K562 (cell line): Measurements from ENCODE around the gene FAM217B. TPM values are rescaled to one million over a fixed set of nuclear protein-coding genes. Genes with fewer than 3 reads are reported as not detected.

ENCODE experiments used
- C11orf30 ChIP-seq: fragments of 450-650 bp; IDR thresholded peaks from 2 replicates; pipeline ENCODE4 v1.6.1; 2016; ENCODE audit warnings: low read depth, mild to moderate bottlenecking
- CBX3 ChIP-seq, 2 experiments: IDR thresholded peaks; 1 replicate in 1 of 2; 2 replicates in 1 of 2; pipeline ENCODE4 v1.6.1; 2012; ENCODE audit warnings: inconsistent platforms in 2 of 2, low read length in 2 of 2, borderline replicate concordance in 1 of 2, control low read depth in 1 of 2
- CC2D1A ChIP-seq: fragments of 450-650 bp; IDR thresholded peaks from 2 replicates; pipeline ENCODE4 v1.6.1; 2017; ENCODE audit warnings: mild to moderate bottlenecking
- HDAC3 ChIP-seq: fragments of 450-650 bp; IDR thresholded peaks from 2 replicates; pipeline ENCODE4 v1.6.1; 2018; ENCODE audit warnings: borderline replicate concordance, mild to moderate bottlenecking, moderate library complexity; ENCODE audit not compliant: partially characterized antibody
- MED1 ChIP-seq: sonication (generic); formaldehyde crosslinking; IDR thresholded peaks from 2 replicates; pipeline ENCODE4 v1.8.1; 2023; ENCODE audit warnings: missing genetic modification reagents, borderline replicate concordance
- MTA2 ChIP-seq: fragments of 450-650 bp; IDR thresholded peaks from 2 replicates; pipeline ENCODE4 v1.6.1; 2016; ENCODE audit warnings: low read depth
- NCOA1 ChIP-seq: fragments of 450-650 bp; IDR thresholded peaks from 2 replicates; pipeline ENCODE4 v1.6.1; 2016; ENCODE audit warnings: low read depth
- NFIC ChIP-seq: fragments of 450-650 bp; IDR thresholded peaks from 2 replicates; pipeline ENCODE4 v1.6.1; 2017; ENCODE audit warnings: mild to moderate bottlenecking, inconsistent platforms
- RB1 ChIP-seq: fragments of 450-650 bp; IDR thresholded peaks from 2 replicates; pipeline ENCODE4 v1.6.1; 2017; ENCODE audit warnings: low read depth, mild to moderate bottlenecking
- SETDB1 ChIP-seq: IDR thresholded peaks from one replicate; pipeline ENCODE4 v1.6.1; 2012; ENCODE audit warnings: low read length, control low read depth, inconsistent platforms
- SMARCC2 ChIP-seq: fragments of 450-650 bp; IDR thresholded peaks from 2 replicates; pipeline ENCODE4 v1.6.1; 2017; ENCODE audit warnings: antibody characterized with exemption, moderate library complexity, mild to moderate bottlenecking, low read depth
- TARDBP ChIP-seq: fragments of 450-650 bp; IDR thresholded peaks from 2 replicates; pipeline ENCODE4 v1.6.1; 2016
- XRCC5 ChIP-seq: fragments of 200-400 bp; formaldehyde crosslinking; IDR thresholded peaks from 2 replicates; pipeline ENCODE4 v1.6.1; 2017; ENCODE audit warnings: low read depth, mild to moderate bottlenecking, low read length
- ZKSCAN8 ChIP-seq: fragments of 200-800 bp; sonication (Bioruptor generic); IDR thresholded peaks from 2 replicates; pipeline ENCODE4 v1.6.1; 2016; ENCODE audit warnings: missing genetic modification characterization, missing compliant biosample characterization
- ZNF282 ChIP-seq: sonication (generic); formaldehyde crosslinking; IDR thresholded peaks from 2 replicates; pipeline ENCODE4 v1.8.1; 2023; ENCODE audit warnings: missing genetic modification reagents
- ZNF431 ChIP-seq: sonication (generic); formaldehyde crosslinking; IDR thresholded peaks from 2 replicates; pipeline ENCODE4 v1.8.0; 2022; ENCODE audit warnings: mild to moderate bottlenecking, missing genetic modification reagents
- ZNF668 ChIP-seq: fragments of 250-450 bp; sonication (Bioruptor Pico); IDR thresholded peaks from 2 replicates; pipeline ENCODE4 v1.8.0; 2022; ENCODE audit warnings: mild to moderate bottlenecking, inconsistent platforms
- ZNF79 ChIP-seq: fragments of 250-450 bp; sonication (Bioruptor Pico); IDR thresholded peaks from 2 replicates; pipeline ENCODE4 v1.4.0; 2020; ENCODE audit warnings: low read depth, mild to moderate bottlenecking, moderate library complexity
- ZZZ3 ChIP-seq: fragments of 450-650 bp; IDR thresholded peaks from 2 replicates; pipeline ENCODE4 v1.6.1; 2016; ENCODE audit warnings: antibody characterized with exemption, mild to moderate bottlenecking, moderate library complexity
- polyA plus RNA-seq, 8 experiments: library from polyadenylated mRNA; depleted of rRNA in 4 of 8; stranded (reverse) in 5 of 8; unstranded in 3 of 8; fragments of >200 nt; fragmentation: Nextera tagmentation in 2 of 8; fragmentation: Illumina TruSeq in 1 of 8; extraction: Ambion mirVana in 2 of 8; extraction: Trizol in 1 of 8; gene quantifications; 2 replicates each; pipeline versions ENCODE4 v1.2.1 to v1.2.3, GENCODE V29; 2011 to 2014; ENCODE audit warnings: inconsistent platforms in 1 of 8, missing spikeins in 1 of 8
- total RNA-seq, 7 experiments: library from RNA; depleted of rRNA in 6 of 7; stranded (reverse); fragments of >200 nt in 6 of 7; fragmentation: Illumina TruSeq in 2 of 7; extraction: Trizol in 2 of 7; gene quantifications; 2 replicates each; pipeline versions ENCODE4 v1.2.1 to v1.2.3, GENCODE V29; 2011 to 2021; ENCODE audit warnings: low replicate concordance in 1 of 7
- TF ChIP-seq, protein P1 (sequence below), 3 experiments: fragments of 200-800 bp in 1 of 3; fragments of 250-450 bp in 1 of 3; fragments of 450-650 bp in 1 of 3; sonication (Bioruptor Pico) in 1 of 3; sonication (Bioruptor generic) in 1 of 3; formaldehyde crosslinking in 1 of 3; IDR thresholded peaks; 2 replicates each; pipeline versions ENCODE4 v1.6.1 to v1.8.0; 2016 to 2022; ENCODE audit warnings: mild to moderate bottlenecking in 2 of 3, missing genetic modification characterization in 2 of 3, missing compliant biosample characterization in 1 of 3, moderate library complexity in 1 of 3
- TF ChIP-seq, protein P2 (sequence below): fragments of 250-450 bp; sonication (Bioruptor Pico); IDR thresholded peaks from 2 replicates; pipeline ENCODE4 v1.9.0; 2021; ENCODE audit warnings: mild to moderate bottlenecking, inconsistent platforms
- TF ChIP-seq, protein P3 (sequence below): sonication (generic); formaldehyde crosslinking; IDR thresholded peaks from 2 replicates; pipeline ENCODE4 v1.4.0; 2020; ENCODE audit warnings: mild to moderate bottlenecking, missing genetic modification reagents

FAM217B gene
- total and polyA plus RNA-seq, 9 of the 15 experiments (the other 6 are each of a cell fraction or from before 2014, with no cell fraction given) = 4.8 to 11.4 (median 6.9) TPM

DNA sequence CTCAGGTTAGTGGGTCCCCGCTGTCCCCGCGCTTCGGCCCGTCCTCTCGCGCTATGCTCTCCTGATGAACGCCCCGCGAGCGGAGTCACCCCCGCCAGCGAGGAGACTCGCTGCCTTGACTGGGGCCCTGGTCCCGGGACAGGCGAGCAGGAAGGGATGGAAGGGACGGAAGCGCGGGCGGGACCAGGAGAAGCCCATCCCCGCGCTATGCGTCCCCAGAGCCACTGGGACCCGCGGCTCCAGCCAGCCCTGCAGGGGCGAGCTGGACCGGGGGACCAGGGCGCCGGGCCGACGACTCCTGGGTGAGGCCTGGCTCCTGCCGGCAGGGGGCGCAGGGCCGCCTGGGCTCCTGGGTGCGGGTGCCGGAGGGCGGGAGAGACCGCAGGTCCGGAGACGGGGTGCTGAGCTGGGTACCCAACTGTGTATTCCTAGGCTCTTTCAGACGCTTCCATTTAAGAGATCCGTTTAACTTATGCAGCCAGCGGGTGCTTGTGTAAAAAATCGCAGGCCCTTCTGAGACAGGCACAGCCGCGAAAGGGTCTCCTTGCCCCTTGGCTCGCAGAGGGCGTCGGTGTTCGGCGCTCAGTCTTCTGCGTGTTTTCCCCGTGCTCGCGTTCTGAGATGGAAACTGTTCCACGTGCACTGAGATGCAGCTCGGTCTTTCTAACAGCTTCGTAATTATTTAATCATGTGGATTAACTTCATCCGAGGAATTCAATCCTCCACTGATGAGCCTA lies 6.2 kb upstream of the FAM217B start (continued):
- TF ChIP-seq, protein P1, sequence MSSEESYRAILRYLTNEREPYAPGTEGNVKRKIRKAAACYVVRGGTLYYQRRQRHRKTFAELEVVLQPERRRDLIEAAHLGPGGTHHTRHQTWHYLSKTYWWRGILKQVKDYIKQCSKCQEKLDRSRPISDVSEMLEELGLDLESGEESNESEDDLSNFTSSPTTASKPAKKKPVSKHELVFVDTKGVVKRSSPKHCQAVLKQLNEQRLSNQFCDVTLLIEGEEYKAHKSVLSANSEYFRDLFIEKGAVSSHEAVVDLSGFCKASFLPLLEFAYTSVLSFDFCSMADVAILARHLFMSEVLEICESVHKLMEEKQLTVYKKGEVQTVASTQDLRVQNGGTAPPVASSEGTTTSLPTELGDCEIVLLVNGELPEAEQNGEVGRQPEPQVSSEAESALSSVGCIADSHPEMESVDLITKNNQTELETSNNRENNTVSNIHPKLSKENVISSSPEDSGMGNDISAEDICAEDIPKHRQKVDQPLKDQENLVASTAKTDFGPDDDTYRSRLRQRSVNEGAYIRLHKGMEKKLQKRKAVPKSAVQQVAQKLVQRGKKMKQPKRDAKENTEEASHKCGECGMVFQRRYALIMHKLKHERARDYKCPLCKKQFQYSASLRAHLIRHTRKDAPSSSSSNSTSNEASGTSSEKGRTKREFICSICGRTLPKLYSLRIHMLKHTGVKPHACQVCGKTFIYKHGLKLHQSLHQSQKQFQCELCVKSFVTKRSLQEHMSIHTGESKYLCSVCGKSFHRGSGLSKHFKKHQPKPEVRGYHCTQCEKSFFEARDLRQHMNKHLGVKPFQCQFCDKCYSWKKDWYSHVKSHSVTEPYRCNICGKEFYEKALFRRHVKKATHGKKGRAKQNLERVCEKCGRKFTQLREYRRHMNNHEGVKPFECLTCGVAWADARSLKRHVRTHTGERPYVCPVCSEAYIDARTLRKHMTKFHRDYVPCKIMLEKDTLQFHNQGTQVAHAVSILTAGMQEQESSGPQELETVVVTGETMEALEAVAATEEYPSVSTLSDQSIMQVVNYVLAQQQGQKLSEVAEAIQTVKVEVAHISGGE (CRISPR knock-in tag; IDR thresholded peaks at IDR 0.05) = 0 out of 6 replicates have a peak, but pooled peaks of 1 of the 3 experiments have one; percentile 37
- TF ChIP-seq MED1 (CRISPR knock-in tag) (no peak), ZNF431 (no peak), MTA2 (no peak), ZKSCAN8 (no peak), SMARCC2 (no peak), C11orf30 (no peak), ZNF282 (CRISPR knock-in tag) (no peak), NFIC (no peak), ZNF79 (CRISPR knock-in tag) (no peak), SETDB1 (no peak), RB1 (peak; percentile 88), TARDBP (no peak), XRCC5 (peak; percentile 85; the same call in 1 of the 2 replicates), ZNF668 (no peak), CC2D1A (no peak), CBX3 (IDR thresholded peaks at IDR 0.05; ENCODE audit: borderline replicate concordance in 1 of 2, low read length in 2 of 2) (no peak), ZZZ3 (no peak), HDAC3 (no peak), NCOA1 (no peak)
- TF ChIP-seq, protein P2, sequence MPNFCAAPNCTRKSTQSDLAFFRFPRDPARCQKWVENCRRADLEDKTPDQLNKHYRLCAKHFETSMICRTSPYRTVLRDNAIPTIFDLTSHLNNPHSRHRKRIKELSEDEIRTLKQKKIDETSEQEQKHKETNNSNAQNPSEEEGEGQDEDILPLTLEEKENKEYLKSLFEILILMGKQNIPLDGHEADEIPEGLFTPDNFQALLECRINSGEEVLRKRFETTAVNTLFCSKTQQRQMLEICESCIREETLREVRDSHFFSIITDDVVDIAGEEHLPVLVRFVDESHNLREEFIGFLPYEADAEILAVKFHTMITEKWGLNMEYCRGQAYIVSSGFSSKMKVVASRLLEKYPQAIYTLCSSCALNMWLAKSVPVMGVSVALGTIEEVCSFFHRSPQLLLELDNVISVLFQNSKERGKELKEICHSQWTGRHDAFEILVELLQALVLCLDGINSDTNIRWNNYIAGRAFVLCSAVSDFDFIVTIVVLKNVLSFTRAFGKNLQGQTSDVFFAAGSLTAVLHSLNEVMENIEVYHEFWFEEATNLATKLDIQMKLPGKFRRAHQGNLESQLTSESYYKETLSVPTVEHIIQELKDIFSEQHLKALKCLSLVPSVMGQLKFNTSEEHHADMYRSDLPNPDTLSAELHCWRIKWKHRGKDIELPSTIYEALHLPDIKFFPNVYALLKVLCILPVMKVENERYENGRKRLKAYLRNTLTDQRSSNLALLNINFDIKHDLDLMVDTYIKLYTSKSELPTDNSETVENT (CRISPR knock-in tag) = no peak
- TF ChIP-seq, protein P3, sequence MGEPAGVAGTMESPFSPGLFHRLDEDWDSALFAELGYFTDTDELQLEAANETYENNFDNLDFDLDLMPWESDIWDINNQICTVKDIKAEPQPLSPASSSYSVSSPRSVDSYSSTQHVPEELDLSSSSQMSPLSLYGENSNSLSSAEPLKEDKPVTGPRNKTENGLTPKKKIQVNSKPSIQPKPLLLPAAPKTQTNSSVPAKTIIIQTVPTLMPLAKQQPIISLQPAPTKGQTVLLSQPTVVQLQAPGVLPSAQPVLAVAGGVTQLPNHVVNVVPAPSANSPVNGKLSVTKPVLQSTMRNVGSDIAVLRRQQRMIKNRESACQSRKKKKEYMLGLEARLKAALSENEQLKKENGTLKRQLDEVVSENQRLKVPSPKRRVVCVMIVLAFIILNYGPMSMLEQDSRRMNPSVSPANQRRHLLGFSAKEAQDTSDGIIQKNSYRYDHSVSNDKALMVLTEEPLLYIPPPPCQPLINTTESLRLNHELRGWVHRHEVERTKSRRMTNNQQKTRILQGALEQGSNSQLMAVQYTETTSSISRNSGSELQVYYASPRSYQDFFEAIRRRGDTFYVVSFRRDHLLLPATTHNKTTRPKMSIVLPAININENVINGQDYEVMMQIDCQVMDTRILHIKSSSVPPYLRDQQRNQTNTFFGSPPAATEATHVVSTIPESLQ (CRISPR knock-in tag) = no peak
